HL-60 (cell line): ENCODE measurements around the gene LRRIQ1.
A peak's percentile ranks its signal among the peaks of the same experiment; 100 is the strongest.

Experiments
- DNase-seq, 2 experiments: peaks; one replicate each; pipeline ENCODE4 v3.0.0-alpha.2; 2010 to 2020; ENCODE audit warnings: low read depth in 1 of 2, low spot score in 1 of 2
- H3K27ac ChIP-seq: fragments of 250-450 bp; sonication (Bioruptor Pico); replicated peaks from 2 replicates; pipeline ENCODE4 v1.5.1; 2020; ENCODE audit warnings: mild to moderate bottlenecking, moderate library complexity
- H3K27me3 ChIP-seq: fragments of 250-450 bp; sonication (Bioruptor Pico); 2 replicates; pipeline ENCODE4 v1.5.1; 2021; ENCODE audit warnings: mild to moderate bottlenecking, moderate library complexity; ENCODE audit not compliant: insufficient read depth, poor library complexity, severe bottlenecking
- H3K4me3 ChIP-seq: replicated peaks from 2 replicates; pipeline ENCODE4 v1.5.1; 2011; ENCODE audit warnings: mild to moderate bottlenecking, control low read depth, low read length; ENCODE audit not compliant: insufficient read depth
- GABPA ChIP-seq: IDR thresholded peaks from 2 replicates; pipeline ENCODE4 v1.6.1; 2012; ENCODE audit warnings: low read depth
- POLR2AphosphoS5 ChIP-seq: IDR thresholded peaks from 2 replicates; pipeline ENCODE4 v1.6.1; 2012; ENCODE audit warnings: low read depth
- SPI1 ChIP-seq: IDR thresholded peaks from 2 replicates; pipeline ENCODE4 v1.6.1; 2012; ENCODE audit warnings: low read depth, mild to moderate bottlenecking, borderline replicate concordance
- TF ChIP-seq, protein P1 (sequence below): IDR thresholded peaks from one replicate; pipeline ENCODE4 v1.5.1; 2011; ENCODE audit warnings: low read length, control low read depth, inconsistent platforms; ENCODE audit not compliant: insufficient read depth
- TF ChIP-seq, protein P2 (sequence below): IDR thresholded peaks from 2 replicates; pipeline ENCODE4 v1.6.1; 2012; ENCODE audit warnings: low read depth; ENCODE audit not compliant: insufficient replicate concordance

Gene LRRIQ1

DNA sequence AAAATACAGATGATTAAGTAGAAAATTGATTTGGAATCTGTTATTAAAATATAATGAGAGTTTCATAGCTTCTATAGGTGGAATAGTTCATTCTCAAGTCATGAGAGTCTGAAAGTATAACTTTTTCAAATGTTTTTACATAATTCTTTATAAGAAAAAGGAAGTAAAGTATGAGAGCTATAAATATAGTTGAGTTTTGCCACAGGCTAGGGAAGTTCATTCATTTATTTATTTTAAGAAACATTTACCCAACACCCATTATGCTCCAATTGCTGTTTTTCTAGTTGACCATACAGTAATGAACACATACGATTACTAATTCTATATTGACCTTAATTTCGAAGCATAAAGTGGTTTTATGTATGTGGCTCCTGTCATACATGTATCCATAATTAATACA lies 24.8 kb downstream of the LRRIQ1 start:
- DNase-seq = no peak
- TF ChIP-seq, protein P1, sequence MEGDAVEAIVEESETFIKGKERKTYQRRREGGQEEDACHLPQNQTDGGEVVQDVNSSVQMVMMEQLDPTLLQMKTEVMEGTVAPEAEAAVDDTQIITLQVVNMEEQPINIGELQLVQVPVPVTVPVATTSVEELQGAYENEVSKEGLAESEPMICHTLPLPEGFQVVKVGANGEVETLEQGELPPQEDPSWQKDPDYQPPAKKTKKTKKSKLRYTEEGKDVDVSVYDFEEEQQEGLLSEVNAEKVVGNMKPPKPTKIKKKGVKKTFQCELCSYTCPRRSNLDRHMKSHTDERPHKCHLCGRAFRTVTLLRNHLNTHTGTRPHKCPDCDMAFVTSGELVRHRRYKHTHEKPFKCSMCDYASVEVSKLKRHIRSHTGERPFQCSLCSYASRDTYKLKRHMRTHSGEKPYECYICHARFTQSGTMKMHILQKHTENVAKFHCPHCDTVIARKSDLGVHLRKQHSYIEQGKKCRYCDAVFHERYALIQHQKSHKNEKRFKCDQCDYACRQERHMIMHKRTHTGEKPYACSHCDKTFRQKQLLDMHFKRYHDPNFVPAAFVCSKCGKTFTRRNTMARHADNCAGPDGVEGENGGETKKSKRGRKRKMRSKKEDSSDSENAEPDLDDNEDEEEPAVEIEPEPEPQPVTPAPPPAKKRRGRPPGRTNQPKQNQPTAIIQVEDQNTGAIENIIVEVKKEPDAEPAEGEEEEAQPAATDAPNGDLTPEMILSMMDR = no peak
- TF ChIP-seq GABPA (no peak), SPI1 (no peak), POLR2AphosphoS5 (no peak)
- TF ChIP-seq, protein P2, sequence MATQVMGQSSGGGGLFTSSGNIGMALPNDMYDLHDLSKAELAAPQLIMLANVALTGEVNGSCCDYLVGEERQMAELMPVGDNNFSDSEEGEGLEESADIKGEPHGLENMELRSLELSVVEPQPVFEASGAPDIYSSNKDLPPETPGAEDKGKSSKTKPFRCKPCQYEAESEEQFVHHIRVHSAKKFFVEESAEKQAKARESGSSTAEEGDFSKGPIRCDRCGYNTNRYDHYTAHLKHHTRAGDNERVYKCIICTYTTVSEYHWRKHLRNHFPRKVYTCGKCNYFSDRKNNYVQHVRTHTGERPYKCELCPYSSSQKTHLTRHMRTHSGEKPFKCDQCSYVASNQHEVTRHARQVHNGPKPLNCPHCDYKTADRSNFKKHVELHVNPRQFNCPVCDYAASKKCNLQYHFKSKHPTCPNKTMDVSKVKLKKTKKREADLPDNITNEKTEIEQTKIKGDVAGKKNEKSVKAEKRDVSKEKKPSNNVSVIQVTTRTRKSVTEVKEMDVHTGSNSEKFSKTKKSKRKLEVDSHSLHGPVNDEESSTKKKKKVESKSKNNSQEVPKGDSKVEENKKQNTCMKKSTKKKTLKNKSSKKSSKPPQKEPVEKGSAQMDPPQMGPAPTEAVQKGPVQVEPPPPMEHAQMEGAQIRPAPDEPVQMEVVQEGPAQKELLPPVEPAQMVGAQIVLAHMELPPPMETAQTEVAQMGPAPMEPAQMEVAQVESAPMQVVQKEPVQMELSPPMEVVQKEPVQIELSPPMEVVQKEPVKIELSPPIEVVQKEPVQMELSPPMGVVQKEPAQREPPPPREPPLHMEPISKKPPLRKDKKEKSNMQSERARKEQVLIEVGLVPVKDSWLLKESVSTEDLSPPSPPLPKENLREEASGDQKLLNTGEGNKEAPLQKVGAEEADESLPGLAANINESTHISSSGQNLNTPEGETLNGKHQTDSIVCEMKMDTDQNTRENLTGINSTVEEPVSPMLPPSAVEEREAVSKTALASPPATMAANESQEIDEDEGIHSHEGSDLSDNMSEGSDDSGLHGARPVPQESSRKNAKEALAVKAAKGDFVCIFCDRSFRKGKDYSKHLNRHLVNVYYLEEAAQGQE = no peak
- no peaks in the 10 kb centered on the region for H3K27me3 ChIP-seq
- H3K27ac ChIP-seq = no peak overlapping the region
- H3K4me3 ChIP-seq = no peak overlapping the region

DNA sequence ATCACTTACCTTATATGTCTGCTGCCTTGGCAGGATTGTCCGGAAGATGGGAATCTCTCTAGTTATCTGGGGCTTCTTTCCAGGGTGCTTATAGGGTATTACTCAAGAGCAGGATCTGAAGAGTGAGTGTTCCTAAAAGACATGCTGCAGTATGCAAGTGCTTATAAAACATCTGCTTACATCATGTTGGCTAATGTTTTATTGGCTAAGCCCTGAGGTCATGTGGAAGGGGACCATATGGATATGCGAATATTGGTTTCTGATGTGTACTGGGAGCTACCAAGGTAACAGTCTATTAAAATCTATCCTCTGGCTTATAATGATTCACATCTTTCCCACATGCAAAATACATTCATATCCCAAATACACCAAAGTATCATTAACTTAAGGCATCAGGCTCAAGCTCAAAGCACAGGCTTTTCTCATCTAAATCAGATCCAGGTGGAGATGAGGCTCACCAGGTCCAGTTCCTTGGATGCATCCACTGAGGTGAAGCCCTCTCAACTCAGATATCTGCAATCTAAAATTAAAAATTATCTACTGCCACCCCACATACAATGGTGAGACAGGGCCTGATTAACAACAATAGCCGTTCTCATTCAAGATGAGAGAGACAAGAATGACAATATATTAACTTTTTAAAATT lies 29.8 kb downstream of the LRRIQ1 start:
- no peak overlapping the region for H3K4me3 ChIP-seq
- H3K27me3 ChIP-seq = no peaks in the 10 kb centered on the region
- H3K27ac ChIP-seq = no peak overlapping the region
- DNase-seq = no peak
- TF ChIP-seq SPI1 = no peak
- TF ChIP-seq, protein P1 = no peak
- TF ChIP-seq, protein P2 = no peak
- TF ChIP-seq POLR2AphosphoS5 = no peak

DNA sequence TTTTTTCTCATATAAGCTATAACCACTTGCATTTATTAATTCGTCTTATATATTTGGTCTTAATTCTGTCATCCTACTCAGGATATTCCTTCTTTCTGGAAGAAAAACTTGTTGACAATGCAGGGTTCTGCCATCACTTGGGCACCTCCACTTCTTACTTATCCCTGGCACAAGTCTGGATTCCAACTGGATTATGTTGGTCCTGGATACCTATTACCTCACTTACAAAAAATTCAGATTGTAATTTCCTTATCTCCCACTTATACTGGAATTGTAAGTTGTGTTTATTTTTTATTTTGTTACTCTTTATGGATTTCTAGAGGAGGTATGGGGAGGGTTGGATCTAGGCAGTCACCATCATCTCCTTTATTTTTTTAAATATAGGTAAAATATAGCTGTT lies 36.7 kb downstream of the LRRIQ1 start:
- TF ChIP-seq, protein P1 = no peak
- DNase-seq = no peak
- H3K27ac ChIP-seq = no peak overlapping the region
- no peaks in the 10 kb centered on the region for H3K27me3 ChIP-seq
- no peak overlapping the region for H3K4me3 ChIP-seq

DNA sequence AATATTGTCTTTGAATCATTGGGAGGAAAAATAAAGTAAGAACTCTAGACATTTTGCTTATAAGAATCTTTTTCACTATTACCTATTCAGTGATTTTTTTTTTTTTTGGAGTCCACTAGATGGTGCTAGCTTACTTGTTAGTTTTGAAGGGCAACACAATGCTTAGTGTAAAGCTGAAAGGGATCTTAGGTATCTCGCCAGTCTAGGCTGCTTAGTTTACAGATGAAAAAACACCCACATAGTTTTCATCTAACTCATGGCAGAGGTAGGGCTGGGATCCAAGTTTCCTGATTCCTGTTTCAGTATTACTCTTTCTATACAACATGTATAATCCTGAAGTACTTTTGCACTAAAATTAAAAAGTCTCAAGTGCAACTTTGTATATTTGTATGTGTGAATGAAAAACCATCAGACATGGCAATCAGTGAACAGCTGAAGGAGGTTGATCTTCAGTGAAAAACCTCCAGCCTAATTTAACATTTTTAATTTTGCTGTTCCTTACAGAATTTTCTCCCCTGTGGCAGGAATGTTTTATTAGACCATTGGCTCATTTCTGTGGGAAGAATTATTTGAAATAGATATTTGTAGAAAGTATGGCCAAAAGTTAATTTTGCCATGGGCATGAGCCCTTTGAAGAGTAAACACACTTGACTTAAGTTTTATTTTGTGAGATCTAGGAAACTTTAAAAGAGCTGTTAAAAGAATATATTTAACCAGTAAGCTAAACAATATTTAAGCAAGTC lies 40.7 kb downstream of the LRRIQ1 start:
- no peak overlapping the region for H3K27ac ChIP-seq
- no peak overlapping the region for H3K4me3 ChIP-seq
- H3K27me3 ChIP-seq = no peaks in the 10 kb centered on the region
- no peak for DNase-seq
- TF ChIP-seq, protein P1 = peak; percentile 4
- no peak for TF ChIP-seq SPI1
